ENCODE data around the gene RAB15. TPM values are rescaled to one million over a fixed set of nuclear protein-coding genes. Genes with fewer than 3 reads are reported as not detected.

RAB15 gene
- total RNA-seq, 1 experiment from 2014 or later = 20.6 TPM

GRCh38 chr14:64920465-64920864 is 51.7 kb downstream of the RAB15 start:
- intact Hi-C loops (cut with micrococcal nuclease) = no loop called here
- H3K4me1 ChIP-seq (ENCODE audit: insufficient read depth, low read length) = peaks cover 6% of the 10 kb centered on the region
- ChIA-PET POLR2A (ENCODE audit: unreplicated experiment) (no interaction called here), CTCF (interaction anchor here (1.0 kb wide), 1 partner anchor 9 kb away, joined by 3 read pairs; no protein-coding TSS in a partner anchor)
- no peak overlapping the region for H3K4me3 ChIP-seq (ENCODE audit: low read length)
- DNase-seq (no peak), ATAC-seq (no peak)
- no peaks in the 10 kb centered on the region for H3F3A ChIP-seq (ENCODE audit: low read length, unreplicated experiment)
- H3K9me3 ChIP-seq (ENCODE audit: low read length) = no peaks in the 10 kb centered on the region
- peaks cover 58% of the 10 kb centered on the region for H3K79me2 ChIP-seq (ENCODE audit: low read length)
- TF ChIP-seq CTCF (conservative IDR thresholded peaks at IDR 0.05; ENCODE audit: low read depth, low read length) (no peak), EZH2 (IDR thresholded peaks at IDR 0.05; ENCODE audit: low read length, unreplicated experiment) (no peak), EZH2phosphoT487 (IDR thresholded peaks at IDR 0.05; ENCODE audit: borderline replicate concordance, low read length) (no peak)
- no peak overlapping the region for H3K27ac ChIP-seq (ENCODE audit: low read length)
- H3K36me3 ChIP-seq (ENCODE audit: low read depth, low read length) = peaks cover 17% of the 10 kb centered on the region
- no peak overlapping the region for H2AFZ ChIP-seq (ENCODE audit: low read length)
- H3K4me2 ChIP-seq (ENCODE audit: low read length) = no peak overlapping the region
- no peaks in the 10 kb centered on the region for H3K9me2 ChIP-seq (replicated peaks; ENCODE audit: low read length)
- BruUV-seq (replicated peaks) = no TSS peak
- no peaks in the 10 kb centered on the region for H3K27me3 ChIP-seq (ENCODE audit: low read length)
- H4K20me1 ChIP-seq (ENCODE audit: low read length) = 0 out of 2 replicates have a peak, but pooled peaks cover 3% of the 10 kb centered on the region
- H3K9ac ChIP-seq (ENCODE audit: low read length) = no peak overlapping the region

- Histone ChIP-seq H2AFZ (ENCODE audit: low read length) (no peak overlapping the region), H4K20me1 (ENCODE audit: low read length) (0 out of 2 replicates have a peak, but pooled peaks cover 3% of the 10 kb centered on the region), H3K4me2 (ENCODE audit: low read length) (no peak overlapping the region), H3K27ac (ENCODE audit: low read length) (no peak overlapping the region), H3K9ac (ENCODE audit: low read length) (no peak overlapping the region), H3K9me3 (ENCODE audit: low read length) (no peaks in the 10 kb centered on the region), H3K36me3 (ENCODE audit: low read depth, low read length) (peaks cover 9% of the 10 kb centered on the region; the same call in 1 of the 2 replicates), H3K4me1 (ENCODE audit: insufficient read depth, low read length) (peaks cover 12% of the 10 kb centered on the region), H3K4me3 (ENCODE audit: low read length) (no peak overlapping the region), H3K27me3 (ENCODE audit: low read length) (no peaks in the 10 kb centered on the region), H3K9me2 (replicated peaks; ENCODE audit: low read length) (no peaks in the 10 kb centered on the region), H3K79me2 (ENCODE audit: low read length) (peaks cover 66% of the 10 kb centered on the region), H3F3A (ENCODE audit: low read length, unreplicated experiment) (no peaks in the 10 kb centered on the region)
- intact Hi-C loops (cut with micrococcal nuclease) = no loop called here
- DNase-seq (no peak), ATAC-seq (no peak)
- BruUV-seq (replicated peaks) = no TSS peak
- ChIA-PET CTCF (interaction anchor here (1.0 kb wide), 1 partner anchor 8 kb away, joined by 3 read pairs; no protein-coding TSS in a partner anchor), POLR2A (ENCODE audit: unreplicated experiment) (no interaction called here)
- TF ChIP-seq CTCF (conservative IDR thresholded peaks at IDR 0.05; ENCODE audit: low read depth, low read length) (no peak), EZH2phosphoT487 (IDR thresholded peaks at IDR 0.05; ENCODE audit: borderline replicate concordance, low read length) (no peak), EZH2 (IDR thresholded peaks at IDR 0.05; ENCODE audit: low read length, unreplicated experiment) (no peak)
Measured at GRCh38 chr14:64919618-64920017, 52.5 kb downstream of the RAB15 start.

- intact Hi-C loops (cut with micrococcal nuclease) = no loop called here
- ATAC-seq (no peak), DNase-seq (no peak)
- Histone ChIP-seq H3K4me2 (ENCODE audit: low read length) (no peak overlapping the region), H3K27ac (ENCODE audit: low read length) (no peak overlapping the region), H3F3A (ENCODE audit: low read length, unreplicated experiment) (no peaks in the 10 kb centered on the region), H3K27me3 (ENCODE audit: low read length) (no peaks in the 10 kb centered on the region), H3K9me2 (replicated peaks; ENCODE audit: low read length) (no peaks in the 10 kb centered on the region), H2AFZ (ENCODE audit: low read length) (no peak overlapping the region), H3K4me3 (ENCODE audit: low read length) (no peak overlapping the region), H3K79me2 (ENCODE audit: low read length) (peaks cover 70% of the 10 kb centered on the region), H4K20me1 (ENCODE audit: low read length) (0 out of 2 replicates have a peak, but pooled peaks cover 3% of the 10 kb centered on the region), H3K9ac (ENCODE audit: low read length) (no peak overlapping the region), H3K9me3 (ENCODE audit: low read length) (no peaks in the 10 kb centered on the region), H3K36me3 (ENCODE audit: low read depth, low read length) (peaks cover 5% of the 10 kb centered on the region; the same call in 1 of the 2 replicates), H3K4me1 (ENCODE audit: insufficient read depth, low read length) (peaks cover 12% of the 10 kb centered on the region)
- TF ChIP-seq EZH2phosphoT487 (IDR thresholded peaks at IDR 0.05; ENCODE audit: borderline replicate concordance, low read length) (no peak), CTCF (conservative IDR thresholded peaks at IDR 0.05; ENCODE audit: low read depth, low read length) (no peak), EZH2 (IDR thresholded peaks at IDR 0.05; ENCODE audit: low read length, unreplicated experiment) (no peak)
- POLR2A ChIA-PET (ENCODE audit: unreplicated experiment) = no interaction called here
- CTCF ChIA-PET = interaction anchor here (0.6 kb wide), 1 partner anchor 157 kb away, joined by 5 read pairs; no protein-coding TSS in a partner anchor
- BruUV-seq (replicated peaks) = no TSS peak
Measured at GRCh38 chr14:64919215-64919614, 52.9 kb downstream of the RAB15 start.

All from PC-3 (cell line).